GM20431 (cell line): Measurements from ENCODE around the gene CADPS.

Experiments used
- in situ Hi-C: fragments of 300-500 bp; cut with MseI, MboI; formaldehyde crosslinking; loops from one replicate; pipeline ENCODE4 v1.15.0; 2020; ENCODE audit warnings: low sequenced_read_pairs; ENCODE audit not compliant: unreplicated experiment

CADPS gene

GRCh38 chr3:62758296-62759066 lies 116.7 kb downstream of the CADPS start:
- in situ Hi-C loops: no loop called here

DNA sequence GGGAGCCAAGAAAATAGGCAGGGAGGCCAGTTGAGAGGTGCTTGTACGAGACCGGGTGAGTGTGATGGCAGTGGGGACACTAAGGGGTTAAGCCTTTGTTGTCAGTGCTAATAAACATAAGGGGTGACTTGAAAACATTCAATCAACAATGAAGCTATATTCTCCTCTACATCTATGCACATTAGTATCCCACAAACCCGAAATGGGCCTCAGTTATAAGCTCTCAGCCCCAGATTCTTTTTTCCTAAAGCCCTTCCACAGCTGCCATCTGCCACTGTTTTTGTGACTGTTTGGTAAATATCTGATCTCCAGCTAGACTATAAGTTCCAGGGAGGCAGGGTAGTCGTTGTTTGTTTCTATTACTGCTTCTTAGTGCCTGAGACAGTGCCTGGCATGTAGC lies 118.2 kb downstream of the CADPS start:
- in situ Hi-C loops: no loop called here

GRCh38 chr3:62755285-62755684 lies 119.9 kb downstream of the CADPS start:
- in situ Hi-C loops: no loop called here

GRCh38 chr3:62749657-62750056 lies 125.6 kb downstream of the CADPS start:
- in situ Hi-C loops: no loop called here

GRCh38 chr3:62749130-62749529 lies 126.1 kb downstream of the CADPS start:
- in situ Hi-C loops: no loop called here

DNA sequence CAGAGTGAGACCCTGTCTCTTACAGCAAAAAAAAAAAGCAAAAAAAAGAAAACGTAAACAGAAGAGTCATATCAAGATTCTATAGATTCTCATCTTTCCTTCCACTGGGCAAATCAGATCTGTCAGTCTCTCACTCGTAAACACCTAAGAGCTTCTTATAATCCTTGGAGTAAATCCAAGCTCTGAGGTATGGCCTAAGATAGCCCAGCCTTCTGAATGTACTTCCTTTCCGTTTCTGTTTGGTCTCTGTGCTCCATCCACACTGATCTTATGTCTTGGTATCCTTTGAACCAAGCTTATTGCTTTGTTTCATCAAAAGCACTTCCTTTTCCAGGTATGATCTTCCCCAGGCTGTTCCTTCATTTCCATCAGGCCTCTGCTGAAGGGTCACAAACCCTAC lies 137.8 kb downstream of the CADPS start:
- in situ Hi-C loops: no loop called here

DNA sequence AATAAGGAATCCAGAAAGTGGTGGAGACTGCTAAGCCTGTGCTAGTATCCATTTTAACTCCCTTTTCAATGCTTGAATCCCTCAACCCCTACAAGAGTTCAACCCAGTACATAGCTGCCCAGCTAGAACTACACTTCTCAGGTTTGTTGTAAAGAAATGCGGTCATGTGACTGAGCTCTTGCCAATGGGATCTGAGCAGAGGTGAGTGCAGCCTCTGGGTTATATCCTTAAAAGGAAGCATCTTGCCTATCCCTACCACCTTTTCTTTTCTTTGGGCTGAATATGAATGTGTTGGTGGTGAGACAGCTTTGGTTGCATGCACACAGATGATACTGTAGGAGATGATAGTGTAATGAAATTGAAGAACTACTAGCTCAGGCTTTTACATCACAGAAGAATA lies 139.7 kb downstream of the CADPS start:
- in situ Hi-C loops: no loop called here

- in situ Hi-C loops: no loop called here
Observed at GRCh38 chr3:62732183-62732904, 142.9 kb downstream of the CADPS start.

DNA sequence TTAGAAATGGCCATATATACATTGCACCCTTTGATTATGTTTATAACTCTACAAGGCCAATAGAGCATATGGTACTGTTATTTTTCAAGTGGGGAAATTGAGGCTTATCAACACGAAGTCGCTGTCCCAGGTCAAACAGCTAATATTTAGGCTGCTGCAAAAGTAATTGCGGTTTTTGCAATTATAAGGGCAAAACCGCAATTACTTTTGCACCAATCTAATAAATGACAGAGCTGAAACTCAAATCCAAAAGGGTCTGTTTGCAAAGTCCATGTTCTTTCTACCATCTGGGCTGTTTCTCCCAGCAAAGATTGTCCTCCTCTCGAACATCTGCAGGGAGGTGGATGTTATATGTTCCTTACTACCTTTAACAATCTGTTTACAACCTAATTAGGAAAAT lies 147.2 kb downstream of the CADPS start:
- in situ Hi-C loops: no loop called here

- in situ Hi-C loops: no loop called here
Observed at GRCh38 chr3:62727536-62727935, 147.7 kb downstream of the CADPS start.

GRCh38 chr3:62724503-62724902 lies 150.7 kb downstream of the CADPS start:
- in situ Hi-C loops: no loop called here

DNA sequence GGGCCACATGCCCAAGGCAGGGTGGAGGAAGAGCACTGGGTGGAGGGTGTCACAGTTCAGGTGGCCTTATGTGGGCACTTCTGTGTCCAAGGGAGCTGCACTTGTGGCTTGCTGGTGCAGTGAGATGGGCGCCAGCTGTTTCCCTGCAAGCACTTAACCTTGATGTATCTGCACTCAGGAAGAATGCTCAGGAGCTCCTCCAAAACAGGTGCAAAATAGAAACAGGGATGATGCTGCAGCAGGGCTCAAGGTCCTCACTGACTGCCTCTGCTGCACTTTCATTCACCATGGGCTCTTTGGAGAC lies 151.3 kb downstream of the CADPS start:
- in situ Hi-C loops: no loop called here

DNA sequence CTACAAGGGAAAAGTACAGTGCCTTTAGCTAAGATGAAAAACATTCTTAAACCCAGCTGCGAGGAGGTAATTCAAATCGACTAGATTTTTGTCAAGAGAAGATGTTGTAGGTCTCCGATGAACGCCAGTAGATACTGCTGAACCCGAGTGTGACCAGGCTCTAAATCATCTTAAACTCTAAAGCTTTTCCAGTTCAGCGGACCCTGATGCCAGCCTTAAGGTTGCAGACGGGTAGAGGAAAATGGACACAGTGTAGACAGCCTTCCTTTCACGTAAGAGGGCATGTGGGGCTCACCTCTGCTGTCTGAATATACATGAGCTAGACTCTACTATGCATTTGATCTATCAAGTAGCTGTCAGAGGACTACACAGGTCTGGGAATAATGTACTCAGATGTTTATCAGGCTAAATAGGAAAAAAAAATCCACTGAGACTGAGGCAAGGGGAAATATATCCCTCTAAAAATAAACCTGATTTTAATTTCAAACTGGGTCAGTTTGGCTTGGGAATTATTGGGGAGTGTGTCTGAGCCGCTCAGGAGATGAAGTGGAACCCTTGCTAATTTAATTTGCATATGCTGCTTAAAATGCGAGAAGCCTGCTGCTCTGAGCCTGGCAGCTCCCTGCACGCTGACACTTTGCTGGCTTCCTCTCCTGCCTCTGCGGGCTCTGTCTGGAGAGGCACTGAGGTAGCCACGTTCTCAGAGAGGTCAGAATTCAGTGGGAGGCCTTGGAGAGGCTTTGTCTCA lies 151.9 kb downstream of the CADPS start:
- in situ Hi-C loops: no loop called here

DNA sequence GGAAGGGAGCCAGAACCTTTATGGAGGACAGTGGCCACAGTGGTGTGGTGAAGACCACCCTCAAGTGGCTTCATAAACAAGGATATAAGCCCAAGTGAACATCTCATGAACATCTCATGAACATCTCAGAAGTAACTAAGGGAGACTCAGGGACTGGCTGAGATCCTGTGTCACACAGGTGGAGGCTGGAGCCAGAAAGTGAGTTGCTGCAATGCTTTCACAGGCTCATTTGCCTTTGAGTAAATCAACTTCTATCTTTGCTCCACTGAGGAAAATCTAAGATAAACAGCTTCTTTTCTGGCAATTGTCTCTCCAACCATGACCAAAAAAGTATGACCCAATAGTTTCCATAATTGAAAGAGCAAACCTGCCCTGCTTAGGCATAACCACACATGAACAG lies 152.9 kb downstream of the CADPS start:
- in situ Hi-C loops: no loop called here

DNA sequence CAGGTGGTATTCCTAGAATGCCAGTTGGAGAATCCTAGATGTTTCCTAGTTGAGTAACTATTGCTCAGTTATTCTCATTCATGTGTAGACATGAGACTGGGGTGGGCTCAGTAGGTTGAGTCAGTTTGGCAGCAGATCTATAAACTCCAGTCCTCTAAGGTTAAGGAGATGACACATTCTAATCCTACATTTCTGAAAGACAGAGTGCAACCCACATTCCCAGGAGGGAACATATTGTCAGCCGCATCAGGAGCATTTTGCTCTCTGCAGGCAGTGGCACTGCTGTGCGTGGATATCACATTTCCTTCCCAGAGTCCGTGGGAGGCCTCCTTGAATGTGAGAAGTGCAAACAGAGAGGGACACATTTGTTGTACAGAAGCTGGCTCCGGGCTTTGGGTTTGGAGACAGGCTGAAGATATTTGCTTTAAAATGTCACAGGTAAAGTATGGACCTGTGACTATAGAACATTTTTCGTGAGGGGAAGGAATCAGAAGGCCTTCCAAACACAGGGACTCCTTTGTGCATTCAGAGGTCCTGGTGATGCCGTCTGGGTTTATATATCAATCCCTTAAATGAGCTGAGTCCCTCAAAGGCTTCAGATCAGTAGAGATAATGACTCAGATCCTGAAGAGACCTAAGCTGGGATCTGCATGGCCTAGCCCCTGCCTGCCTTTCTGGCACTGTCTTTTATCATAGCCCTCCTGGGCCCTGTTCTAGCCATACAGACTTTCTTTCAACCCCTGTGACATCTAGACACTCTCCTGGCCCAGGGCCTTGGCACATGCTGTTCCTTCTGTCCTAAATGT lies 156.5 kb downstream of the CADPS start:
- in situ Hi-C loops: no loop called here

DNA sequence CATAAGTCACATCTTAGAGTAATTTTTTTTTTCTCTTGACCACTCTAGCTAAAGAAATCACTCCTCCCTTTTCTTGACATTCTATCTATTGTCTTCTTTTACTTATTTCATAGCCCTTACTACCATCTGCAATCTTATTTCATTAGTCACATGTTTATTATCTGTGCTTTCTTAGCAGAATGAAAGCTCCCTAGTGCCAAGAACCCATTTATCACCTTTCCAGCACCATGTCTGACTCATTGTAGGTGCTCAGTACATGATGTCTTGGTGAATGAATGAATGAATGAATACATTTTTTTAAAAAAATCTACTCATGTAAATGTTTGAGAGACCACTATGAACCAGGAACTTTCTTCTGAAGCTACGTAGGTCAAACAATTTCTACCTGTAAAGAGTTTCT lies 157.2 kb downstream of the CADPS start:
- in situ Hi-C loops: no loop called here

DNA sequence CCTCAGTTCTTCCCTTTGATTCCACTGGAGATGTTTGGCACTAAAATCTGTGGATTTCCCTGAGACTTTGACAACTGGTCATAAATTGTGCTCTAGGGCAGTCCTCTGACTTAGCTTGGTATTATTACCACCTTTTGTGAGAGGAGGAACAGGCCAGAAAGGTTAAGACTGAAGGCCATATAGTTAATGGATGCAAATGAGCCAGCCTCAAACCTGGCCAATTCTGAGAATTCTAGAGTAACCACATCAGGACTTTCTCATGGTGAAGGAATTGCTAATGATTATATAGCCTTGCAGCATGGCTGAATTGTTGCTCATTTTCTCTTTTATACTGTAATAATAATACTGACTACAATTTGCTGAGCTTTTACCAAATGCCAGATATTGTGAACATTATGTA lies 162.5 kb downstream of the CADPS start:
- in situ Hi-C loops: no loop called here

DNA sequence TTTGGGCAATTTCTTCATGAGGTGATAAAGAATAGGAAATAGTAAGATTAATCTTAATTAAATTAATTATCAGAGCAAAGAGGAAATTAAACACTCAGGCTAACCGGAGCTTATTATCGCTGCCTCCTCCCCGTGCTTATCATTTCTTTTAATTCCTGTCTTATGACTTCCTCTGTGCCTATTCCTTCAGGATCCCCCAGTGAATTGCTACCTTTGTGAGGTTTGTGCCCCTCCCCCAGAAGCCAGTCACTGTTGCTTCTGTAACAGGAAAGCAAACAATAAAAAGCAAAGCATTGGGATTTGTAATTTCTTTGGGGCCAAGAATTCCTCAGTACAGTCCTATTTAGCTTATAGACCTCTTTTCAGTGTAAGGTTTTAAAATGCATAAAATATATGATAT lies 164.5 kb downstream of the CADPS start:
- in situ Hi-C loops: no loop called here

- in situ Hi-C loops: no loop called here
Observed at GRCh38 chr3:62708638-62709373, 166.4 kb downstream of the CADPS start.

DNA sequence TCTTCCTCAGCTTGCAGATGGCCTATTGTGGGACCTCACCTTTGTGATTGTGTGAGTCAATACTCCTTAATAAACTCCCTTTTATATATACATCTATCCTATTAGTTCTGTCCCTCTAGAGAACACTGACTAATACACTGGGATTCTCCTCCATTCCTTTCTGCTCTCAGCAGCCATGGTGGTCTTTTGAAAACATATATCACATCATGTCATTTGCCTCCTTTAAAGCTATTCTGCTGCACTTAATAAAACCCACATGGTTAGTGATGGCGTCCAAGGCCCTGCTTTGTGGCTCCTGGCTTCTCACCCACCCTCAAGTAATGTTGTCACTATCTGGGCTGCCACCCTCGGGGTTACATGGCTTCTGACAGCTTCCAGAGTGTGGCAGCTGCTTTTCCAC lies 169.5 kb downstream of the CADPS start:
- in situ Hi-C loops: no loop called here
